Mesenteric fat pad (tissue), 1 donor: ENCODE measurements around the gene CD47. TPM values are rescaled to one million over a fixed set of nuclear protein-coding genes. Genes with fewer than 3 reads are reported as not detected.

ENCODE experiments used
- DNase-seq: peaks from one replicate; pipeline ENCODE4 v3.0.0-alpha.2; 2020; ENCODE audit warnings: low spot score
- long read RNA-seq: library from polyadenylated mRNA; unstranded; transcript quantifications from one replicate; pipeline ENCODE4 v2.0.0, GENCODE V29; 2020
- total RNA-seq: library from RNA; stranded (reverse); fragmentation: NEBNext Ultra II Directional; extraction: Animal tissue kit (Norgen Biotek cat#: 25700); gene quantifications from one replicate; pipeline ENCODE4 v1.2.1, GENCODE V29; 2021
- donor health status: DM: yes; HTN: yes; CAD: no.

CD47 gene
- 59.3 TPM for total RNA-seq
- long read RNA-seq, full-length matches to known transcripts: 93 of 127 reads
- long read RNA-seq, partial matches to known transcripts: 9 of 127 reads
- long read RNA-seq, other reads (novel, unspliced or antisense): 25 of 127 reads

DNA sequence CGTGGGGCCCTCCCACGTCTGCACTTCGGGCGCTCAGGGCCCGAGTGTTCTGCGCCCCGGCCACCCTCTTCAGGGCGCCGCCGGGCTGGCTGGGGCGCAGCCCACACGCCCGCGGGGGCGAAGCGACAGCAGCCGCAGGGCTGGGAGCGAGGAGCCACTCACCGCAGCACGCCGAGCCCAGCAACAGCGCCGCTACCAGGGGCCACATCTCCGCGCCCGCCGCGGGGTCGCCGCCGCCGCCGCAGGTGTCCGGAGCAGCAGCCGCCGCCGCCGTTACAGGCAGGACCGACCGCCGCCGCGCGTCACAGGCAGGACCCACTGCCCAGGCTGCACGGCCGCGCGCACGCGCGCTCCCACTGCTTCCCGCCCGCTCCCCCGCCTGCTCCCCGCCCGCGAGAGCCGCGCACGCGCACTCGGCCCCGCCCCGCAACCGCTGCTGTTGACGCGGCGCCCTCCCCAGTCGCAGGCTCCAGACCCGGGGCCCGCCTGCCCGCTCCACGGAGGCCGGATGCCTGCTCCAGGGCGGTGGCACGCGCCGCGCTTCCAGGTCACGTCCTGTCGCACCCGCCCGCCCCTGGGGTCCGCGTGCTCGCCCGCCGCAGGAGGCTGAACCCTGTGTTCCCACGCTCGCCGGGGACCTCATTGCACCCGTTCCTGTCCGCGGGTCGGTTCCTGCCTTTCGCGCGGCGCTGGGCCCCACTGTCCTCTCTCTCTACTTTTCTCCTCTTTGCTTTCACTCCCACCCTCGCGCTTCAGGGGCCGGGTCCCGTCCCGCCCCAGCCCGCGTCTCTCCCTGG lies at the start of gene CD47:
CD47 (minus strand) TSS at position 331 of the 797 bp plus-strand sequence; CDS start at position 208, 123 bp downstream.
- peak; percentile 99 for DNase-seq

DNA sequence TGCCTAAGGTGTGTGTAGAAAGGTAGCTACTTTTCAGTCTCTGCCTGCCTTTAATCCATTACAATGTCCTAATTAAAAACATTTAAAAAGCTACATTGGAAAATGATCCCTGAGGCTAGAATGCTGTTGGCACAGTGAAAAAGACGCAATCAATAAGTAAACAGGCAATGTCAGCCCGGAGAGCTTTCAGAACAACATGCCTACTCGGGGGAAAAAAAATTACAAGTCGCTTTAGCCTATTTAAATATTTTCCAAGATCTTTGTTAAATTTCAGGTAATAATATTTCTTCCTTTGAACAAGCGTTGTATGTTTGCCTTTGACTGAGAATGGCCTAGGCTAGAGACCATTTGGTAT lies 46.6 kb upstream of the CD47 start:
- no peak for DNase-seq

DNA sequence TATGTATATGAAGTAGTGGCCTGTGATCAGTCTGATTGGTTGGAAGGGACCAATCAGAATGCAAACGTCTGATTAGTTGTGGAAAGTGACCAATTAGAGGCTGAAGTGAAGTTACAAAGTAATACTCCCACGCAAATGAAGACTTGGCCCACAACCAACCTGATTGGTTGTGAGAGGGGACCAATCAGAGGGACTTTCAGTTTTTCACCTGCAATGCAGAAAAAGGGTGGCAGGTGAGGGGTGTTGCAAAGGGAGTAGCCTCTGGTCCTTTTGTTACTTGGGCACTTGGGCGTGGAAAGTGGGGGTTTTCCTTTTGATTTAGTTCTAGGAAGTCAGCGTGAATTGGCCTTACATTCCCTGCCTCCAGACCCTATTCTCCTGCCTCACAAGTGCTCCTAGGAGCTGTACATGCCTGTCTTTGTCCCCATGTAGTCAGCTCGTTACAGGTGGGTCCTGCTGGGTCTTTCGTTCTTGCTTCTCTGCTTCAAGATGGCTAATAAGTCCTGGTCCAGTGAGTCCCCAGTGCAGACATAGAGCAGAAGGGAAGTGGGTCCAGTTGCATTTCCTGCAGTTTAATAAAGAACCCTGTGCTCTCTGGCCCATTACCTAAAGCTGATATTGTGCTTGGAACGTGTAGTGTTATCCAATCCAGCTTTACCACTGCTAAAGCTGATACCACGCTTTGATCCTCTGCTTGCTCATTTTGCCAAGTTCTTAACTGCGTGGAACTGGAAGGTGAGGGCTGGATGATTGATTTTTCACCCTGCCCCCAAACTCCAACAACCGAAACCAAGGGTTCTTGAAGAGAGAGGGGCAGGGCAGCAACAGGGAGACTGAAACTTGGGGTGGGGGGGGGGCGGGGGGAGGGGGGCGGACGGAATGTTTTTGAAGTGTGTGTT lies 46.0 kb upstream of the CD47 start:
- no peak for DNase-seq

DNA sequence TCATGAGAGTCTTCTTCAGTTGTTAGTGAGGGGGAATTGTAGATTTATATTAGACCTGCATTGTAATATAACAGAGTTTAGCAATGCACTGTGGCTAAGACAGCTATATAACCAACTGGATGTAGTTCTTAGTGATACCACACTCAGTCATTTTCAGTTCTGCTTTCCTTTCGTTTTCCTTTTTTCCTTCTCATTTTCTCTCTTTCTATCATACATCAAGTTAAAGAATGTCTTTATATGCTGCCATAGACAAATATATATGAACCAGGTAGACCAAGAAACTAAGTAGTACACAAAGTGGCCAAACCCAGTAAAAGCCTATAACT lies 43.7 kb upstream of the CD47 start:
- DNase-seq: no peak

DNA sequence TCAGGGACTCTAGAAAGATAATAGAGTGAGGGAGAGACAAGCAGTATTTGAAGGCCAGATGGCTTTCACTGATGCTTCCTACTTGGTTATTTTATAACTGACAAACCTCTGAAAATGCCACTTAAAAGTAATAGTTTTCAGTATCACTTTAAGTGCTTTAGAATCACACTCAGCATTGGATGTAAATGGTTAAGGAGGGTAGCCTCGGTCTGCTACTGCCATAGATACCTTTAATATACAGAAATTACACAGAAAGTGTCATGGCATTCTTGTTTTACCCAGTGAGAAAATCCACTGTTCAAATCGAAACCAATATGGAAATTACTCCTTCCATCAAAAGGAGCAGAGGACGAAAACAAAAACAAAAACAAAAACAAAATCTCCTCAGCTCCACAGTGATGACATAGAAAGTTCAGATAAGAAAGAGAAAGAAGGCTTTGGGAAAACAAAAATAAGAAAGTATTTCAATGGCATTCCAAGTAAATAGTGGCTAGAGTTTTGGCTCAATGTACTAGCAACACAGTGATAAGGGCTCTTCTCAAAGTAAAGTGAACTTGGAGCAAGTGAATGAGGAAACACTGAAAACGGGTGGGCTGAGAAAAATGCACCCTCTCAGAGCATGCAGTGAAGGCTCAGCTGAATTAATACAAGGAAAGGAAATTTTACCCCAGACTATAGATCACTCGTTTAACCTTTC lies 43.2 kb upstream of the CD47 start:
- DNase-seq: no peak

DNA sequence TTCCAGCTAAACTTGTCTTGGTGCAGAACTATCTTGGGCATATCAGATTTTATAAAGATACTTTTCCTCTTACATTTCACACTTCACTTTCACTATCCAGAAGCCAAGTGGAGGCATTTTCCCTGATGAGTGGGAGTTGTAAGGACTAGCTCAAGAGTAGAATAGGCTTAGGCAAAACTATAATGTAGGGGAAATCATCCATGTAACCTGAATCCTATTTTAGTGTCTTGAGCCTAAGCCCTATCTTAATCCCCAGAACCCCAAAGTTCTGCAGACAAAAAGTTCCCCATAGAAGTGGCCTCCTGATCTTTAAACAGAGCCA lies 42.2 kb upstream of the CD47 start:
- DNase-seq: no peak

DNA sequence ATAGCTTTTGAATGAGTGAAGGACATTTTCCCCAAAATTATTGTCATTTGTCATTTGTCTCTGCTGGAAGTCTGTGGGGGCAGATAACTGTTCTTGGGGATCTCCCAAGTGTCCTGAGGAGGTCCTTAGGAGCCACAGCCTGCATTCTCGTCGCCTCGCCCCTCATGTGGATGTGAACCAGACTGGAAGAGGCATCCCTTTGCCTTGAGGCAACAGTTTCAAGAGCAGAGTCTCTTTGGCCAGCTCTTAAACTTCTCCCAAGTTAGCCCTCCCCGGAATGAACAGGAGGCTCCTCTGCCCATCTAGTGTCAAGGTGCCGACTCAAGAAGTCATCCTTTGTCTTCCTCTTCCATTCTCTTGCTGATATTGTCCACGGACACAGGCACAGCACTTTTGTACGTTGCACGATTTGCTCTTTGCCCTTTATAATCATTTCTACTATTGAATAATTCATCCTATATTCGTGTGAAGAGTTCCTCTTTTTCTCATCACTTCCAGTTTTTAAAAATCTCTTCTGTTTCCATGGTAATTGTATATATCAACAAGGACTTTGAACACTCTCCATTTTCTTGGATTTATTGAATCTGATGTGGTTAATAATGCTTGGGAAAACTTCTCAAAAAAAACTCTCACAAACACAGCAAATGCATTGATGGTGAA lies 40.8 kb upstream of the CD47 start:
- no peak for DNase-seq

DNA sequence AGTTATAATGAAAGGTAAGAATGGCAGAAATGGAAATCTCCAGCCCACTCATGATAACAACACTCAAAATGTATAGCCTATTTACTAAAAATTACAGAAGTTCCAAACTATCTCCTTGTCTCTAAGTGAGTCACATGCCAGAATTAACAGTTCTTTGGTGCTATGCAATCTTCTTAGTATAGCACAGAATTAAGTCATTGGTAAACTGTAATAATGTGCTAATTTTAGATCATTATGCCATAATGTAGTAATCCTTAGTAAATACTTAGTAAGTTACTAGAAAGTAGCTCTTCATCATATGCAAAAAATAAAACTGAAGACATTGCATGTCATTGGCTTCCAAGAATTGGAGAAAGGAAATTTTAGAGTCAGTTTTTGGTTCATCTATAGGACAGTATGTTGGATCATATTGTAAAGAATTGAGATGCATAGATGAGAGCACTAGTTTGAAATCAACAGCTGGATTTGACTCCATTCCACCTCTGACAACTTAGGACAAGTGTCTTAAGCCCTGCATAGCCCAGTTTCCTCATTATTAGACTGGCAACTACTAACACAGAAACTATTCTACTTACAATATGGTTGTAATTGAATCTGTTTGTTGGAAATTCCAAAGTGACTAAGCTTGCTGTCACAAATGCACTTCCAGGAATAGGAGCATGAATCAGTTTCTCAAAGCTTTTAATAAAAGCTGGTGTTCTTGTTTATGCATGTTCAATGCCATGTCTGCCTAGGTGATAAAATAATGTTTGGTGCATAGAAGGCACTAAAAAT lies 40.1 kb upstream of the CD47 start:
- no peak for DNase-seq

DNA sequence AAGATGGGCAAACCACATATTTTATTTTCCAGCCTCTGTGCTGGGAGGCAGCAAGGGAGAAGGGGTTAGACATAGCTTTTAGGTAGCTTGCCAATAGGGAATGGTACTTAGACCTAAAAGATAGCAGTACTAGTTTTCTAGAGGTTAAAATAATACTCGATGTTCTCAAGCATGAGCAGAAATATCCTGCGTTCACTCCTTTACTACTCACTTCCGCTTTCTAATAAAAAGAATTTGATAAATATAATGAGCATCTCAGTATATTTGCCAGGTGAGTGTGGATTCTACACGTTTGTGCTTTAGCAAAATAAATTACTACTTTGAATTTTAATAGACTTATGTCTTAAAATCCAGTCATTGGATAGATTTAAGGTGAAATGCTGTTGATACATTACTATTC lies 39.4 kb upstream of the CD47 start:
- DNase-seq: no peak

DNA sequence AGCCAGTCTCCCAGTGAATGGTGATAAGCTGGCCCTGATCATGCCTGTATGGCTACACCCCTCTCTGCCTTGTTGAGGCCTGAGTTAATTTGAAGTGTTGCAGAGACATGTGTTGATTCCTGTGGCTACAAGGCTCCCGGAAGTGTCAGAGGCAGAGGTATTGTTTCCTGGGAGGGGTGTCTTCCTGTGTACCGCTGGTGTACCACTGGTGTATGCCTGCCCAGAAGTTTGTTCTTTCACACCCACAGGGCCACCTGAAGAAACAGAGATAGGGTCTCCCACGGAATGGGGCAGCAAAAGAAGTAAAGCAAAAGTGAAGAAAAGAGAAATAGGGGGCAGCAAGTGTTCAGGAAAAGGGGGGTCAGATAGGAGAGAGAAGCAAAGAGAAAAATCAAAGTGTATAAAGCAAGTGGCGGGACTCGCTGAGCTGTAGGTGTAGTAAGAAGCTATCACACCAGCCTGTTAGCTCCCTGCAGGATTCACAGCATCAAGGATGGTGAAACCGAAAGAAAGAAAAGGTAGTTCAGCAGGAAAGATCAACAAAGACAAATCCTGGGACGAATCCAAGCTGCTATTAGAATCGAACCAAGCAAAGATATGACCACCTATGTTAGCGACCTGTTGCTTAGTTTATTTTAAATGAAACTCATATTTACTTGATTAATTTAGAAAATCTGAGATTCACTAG lies 36.6 kb upstream of the CD47 start:
- no peak for DNase-seq

DNA sequence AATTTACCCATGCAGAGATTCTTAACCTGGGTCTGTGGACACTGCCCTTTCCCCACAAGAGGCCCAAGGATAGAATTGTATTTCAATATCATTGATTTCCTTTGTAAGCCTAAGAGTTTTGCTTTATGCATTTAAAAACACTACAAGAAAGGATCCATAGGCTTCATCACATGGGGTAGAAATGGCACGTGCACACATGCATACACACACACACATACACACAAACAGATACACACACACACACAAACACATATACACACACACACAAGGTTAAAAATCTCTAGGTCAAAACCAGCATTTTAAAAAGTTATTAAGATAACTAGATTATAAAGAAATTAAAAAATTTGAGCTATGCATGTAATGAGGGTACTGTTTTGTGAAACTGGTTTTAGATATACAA lies 35.5 kb upstream of the CD47 start:
- no peak for DNase-seq

DNA sequence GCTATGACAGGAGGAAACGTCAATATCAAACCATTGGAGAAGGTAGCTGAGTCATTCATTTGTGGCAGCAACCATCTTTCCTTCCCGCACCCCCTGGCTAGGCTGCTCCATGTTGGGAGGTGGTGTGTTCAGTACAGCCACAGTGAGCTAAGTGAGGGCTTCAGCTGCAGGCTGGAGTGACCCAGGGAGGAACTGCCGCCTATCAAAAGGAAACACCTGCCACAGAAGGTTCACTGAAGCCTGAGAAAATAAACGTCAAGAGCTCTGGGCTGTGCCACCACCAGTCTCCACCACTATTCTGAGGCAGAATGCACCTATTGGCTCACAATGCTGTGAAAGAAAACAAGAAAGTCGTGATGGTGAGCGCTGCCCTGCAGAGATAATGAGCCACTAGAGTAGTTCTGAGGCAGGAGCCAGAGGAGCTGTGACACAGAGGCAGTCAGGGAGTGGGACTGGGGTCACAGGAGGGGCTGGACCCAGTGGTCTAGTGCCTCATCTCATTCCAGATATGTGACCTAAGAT lies 34.8 kb upstream of the CD47 start:
- no peak for DNase-seq

DNA sequence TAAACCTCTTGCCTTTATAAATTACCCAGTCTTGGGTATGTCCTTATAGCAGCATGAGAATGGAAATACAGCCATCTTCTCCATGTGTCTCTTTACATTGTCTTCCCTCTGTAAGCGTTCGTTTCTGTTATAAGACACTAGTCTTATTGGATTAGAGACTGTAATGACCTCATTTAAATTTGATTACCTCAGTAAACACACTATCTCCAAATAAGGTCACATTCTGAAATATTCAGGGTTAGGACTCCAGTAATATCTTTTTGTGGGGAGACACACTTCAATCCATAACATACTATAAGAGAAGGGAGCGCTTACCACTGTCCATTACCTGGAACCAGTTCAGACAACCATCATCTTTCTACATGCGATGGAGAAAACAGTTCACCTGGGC lies 34.3 kb upstream of the CD47 start:
- DNase-seq: no peak

DNA sequence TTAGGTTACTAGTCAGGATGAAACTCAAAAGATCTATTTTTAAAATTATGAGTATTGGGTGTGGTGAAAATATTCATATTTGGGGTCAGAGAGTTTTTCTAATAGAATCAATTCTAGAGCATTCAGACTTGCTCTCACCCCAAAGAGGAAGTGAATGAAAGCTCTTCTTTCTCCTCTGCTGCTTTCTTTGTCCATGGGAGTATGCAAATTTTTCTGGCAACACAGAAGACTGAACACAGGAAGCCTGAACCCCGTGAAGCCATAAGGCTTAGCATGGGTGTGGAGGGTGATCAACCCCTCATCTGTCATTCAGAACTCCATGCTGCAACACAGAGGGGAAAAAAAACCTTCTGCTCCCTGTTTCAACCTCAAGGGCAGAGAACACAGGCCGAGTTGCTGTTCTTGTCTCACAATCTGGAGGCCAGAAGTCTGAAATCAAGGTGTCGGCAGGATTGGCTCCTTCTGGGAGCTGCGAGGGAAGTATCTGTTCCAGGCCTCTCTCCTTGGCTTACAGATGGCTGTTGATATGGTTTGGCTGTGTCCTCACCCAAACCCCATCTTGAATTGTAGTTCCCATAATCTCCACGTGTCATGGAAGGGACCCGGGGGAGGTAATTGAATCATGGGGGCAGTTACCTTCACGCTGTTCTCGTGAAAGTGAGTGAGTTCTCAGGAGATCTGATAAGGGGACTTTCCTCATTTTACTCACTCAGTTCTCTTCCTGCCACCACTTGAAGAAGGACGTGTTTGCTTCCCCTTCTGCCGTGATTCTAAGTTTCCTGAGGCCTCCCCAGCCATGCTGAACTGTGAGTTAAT lies 33.7 kb upstream of the CD47 start:
- no peak for DNase-seq

DNA sequence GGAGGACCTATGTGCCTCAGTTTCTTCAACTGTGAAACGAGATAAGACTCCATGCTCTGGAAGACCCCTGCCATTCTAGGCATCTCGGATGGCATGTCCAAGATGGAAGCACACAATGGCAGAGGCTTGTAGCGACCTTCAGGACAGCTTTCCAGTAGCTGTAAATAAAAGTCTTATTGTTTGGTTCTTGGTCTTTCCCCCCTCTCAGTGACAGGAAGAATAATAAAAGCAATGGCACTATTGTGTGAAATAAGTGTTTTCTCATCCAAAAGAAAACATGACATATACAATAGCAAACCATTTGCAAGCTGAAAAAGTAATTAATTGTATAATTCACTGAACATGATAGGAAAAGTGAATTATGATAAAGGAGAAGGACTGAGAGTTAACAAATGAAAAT lies 32.5 kb upstream of the CD47 start:
- DNase-seq: no peak

DNA sequence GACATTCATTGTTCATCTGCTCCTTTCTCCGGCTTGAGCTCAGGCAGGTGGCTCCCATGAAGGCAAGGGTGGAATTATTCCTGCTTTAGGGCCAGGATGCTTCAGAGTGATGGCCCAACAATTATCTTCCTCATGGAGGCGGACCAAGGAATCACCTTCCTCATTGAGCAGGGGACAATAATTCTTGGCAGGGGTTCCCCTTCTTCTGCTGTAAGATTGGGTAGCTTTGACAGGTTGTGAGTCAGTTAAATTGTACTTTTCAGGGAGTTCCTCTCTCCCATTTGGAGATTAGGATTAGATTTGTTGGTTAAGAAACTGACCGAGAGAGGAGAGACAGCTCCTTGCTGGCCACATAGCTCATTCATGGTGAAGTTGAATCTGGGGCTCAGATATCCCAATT lies 31.4 kb upstream of the CD47 start:
- no peak for DNase-seq

DNA sequence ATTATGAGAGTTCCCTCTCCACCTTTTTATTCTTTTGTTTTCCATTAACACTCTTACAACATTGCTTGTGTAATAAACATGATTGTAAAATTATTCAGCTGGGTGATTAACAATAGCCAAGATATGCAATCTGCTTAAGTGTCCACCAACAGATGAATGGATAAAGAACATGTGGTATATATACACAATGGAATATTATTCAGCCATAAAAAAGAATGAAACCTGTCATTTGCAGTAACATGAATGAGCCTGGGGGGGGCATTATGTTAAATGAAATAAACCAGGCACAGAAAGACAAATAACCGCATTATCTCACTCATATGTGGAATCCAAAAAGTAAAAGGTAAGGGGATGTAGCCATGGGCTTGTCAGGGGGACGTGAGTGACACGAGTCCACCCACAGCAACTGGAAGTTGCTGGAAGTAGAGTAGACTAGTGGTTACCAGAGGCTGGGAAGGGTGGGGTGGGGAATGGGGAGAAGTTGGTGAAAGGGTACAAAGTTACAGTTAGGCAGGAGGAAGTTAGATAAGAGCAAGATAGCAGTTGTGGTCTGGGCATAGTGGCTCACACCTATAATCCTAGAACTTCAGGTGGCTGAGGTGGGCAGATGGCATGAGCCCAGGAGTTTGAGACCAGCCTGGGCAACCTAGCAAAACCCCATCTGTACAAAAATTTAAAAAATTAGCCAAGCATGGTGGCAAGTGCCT lies 28.7 kb upstream of the CD47 start:
- DNase-seq: no peak

DNA sequence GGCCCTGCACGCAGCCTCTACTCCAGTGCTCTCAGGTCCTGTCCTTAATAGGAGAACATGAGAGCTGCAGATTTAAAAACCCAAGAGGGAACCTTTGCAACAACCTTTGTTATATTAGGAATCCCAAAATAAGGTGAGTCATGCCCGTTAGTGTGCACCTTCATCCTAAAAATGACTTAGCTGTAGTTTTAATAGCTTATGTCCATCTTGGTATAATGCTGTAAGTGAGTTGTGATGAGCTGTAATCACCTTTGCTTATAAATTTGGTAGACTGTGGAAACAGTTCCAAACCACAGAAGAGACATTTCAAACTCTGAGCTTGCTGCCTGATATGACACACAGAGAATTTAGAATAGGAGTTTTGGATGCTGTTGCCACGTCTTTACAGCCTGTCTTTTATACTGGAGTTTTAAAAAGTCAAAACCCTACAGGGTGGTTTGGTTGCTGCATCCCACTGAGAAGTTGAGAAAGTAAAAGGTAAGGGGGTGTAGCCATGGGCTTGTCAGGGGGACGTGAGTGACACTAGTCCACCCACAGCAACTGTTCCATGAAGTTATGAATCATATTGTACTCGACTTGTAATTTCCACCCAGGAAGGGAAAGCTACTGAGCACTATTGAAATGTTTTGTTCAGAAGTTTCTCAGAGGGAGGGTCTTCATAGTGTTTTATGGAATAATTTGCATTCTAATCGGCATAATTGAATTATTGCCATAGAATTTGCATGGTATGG lies 27.4 kb upstream of the CD47 start:
- no peak for DNase-seq
